HepG2 (cell line): ENCODE data around the gene UBR3. TPM values are rescaled to one million over a fixed set of nuclear protein-coding genes. Genes with fewer than 3 reads are reported as not detected.

Experiments
- ATM ChIP-seq: fragments of 450-650 bp; IDR thresholded peaks from 2 replicates; pipeline ENCODE4 v1.7.1; 2017; ENCODE audit warnings: mild to moderate bottlenecking, borderline replicate concordance
- DPF2 ChIP-seq: sonication (generic); formaldehyde crosslinking; IDR thresholded peaks from 2 replicates; pipeline ENCODE4 v1.4.0; 2020; ENCODE audit warnings: mild to moderate bottlenecking, low read depth, missing genetic modification reagents, borderline replicate concordance
- ETS1 ChIP-seq: sonication (generic); formaldehyde crosslinking; IDR thresholded peaks from 2 replicates; pipeline ENCODE4 v1.4.0; 2020; ENCODE audit warnings: missing genetic modification reagents
- FOXO1 ChIP-seq: sonication (generic); formaldehyde crosslinking; IDR thresholded peaks from 2 replicates; pipeline ENCODE4 v1.4.0; 2020; ENCODE audit warnings: missing genetic modification reagents
- HBP1 ChIP-seq: IDR thresholded peaks from 2 replicates; pipeline ENCODE4 v1.6.1; 2016; ENCODE audit warnings: low read depth, control low read depth
- HOXA3 ChIP-seq: sonication (generic); formaldehyde crosslinking; IDR thresholded peaks from 2 replicates; pipeline ENCODE4 v1.5.0; 2020; ENCODE audit warnings: missing genetic modification reagents
- LCORL ChIP-seq, 2 experiments: fragments of 450-650 bp in 1 of 2; sonication (generic) in 1 of 2; formaldehyde crosslinking in 1 of 2; IDR thresholded peaks; 2 replicates each; pipeline versions ENCODE4 v1.5.0 to v1.6.1; 2017 to 2020; ENCODE audit warnings: antibody characterized with exemption in 1 of 2, missing genetic modification reagents in 1 of 2
- MAZ ChIP-seq, 2 experiments: sonication (generic) in 1 of 2; formaldehyde crosslinking in 1 of 2; IDR thresholded peaks; 2 replicates each; pipeline versions ENCODE4 v1.5.0 to v1.6.1; 2012 to 2020; ENCODE audit warnings: low read depth in 2 of 2, mild to moderate bottlenecking in 2 of 2, borderline replicate concordance in 1 of 2, improper control_type of control experiment in 1 of 2, low read length in 1 of 2, missing genetic modification reagents in 1 of 2, moderate library complexity in 1 of 2
- MIER3 ChIP-seq: IDR thresholded peaks from 2 replicates; pipeline ENCODE4 v1.6.1; 2016; ENCODE audit warnings: missing compliant biosample characterization, borderline replicate concordance
- MXD4 ChIP-seq: IDR thresholded peaks from 2 replicates; pipeline ENCODE4 v1.6.1; 2016; ENCODE audit warnings: mild to moderate bottlenecking, missing biosample characterization, missing genetic modification reagents
- SKI ChIP-seq: fragments of 450-650 bp; IDR thresholded peaks from one replicate; pipeline ENCODE4 v1.6.1; 2018; ENCODE audit warnings: mild to moderate bottlenecking; ENCODE audit not compliant: partially characterized antibody
- SP1 ChIP-seq, 2 experiments: fragments of 450-650 bp in 1 of 2; sonication (generic) in 1 of 2; formaldehyde crosslinking in 1 of 2; IDR thresholded peaks; 2 replicates each; pipeline versions ENCODE4 v1.4.0 to v1.6.1; 2016 to 2020; ENCODE audit warnings: missing genetic modification reagents in 1 of 2
- ZBTB7B ChIP-seq: sonication (generic); formaldehyde crosslinking; IDR thresholded peaks from 2 replicates; pipeline ENCODE4 v1.4.0; 2020; ENCODE audit warnings: missing genetic modification reagents
- ZNF280D ChIP-seq: sonication (generic); formaldehyde crosslinking; IDR thresholded peaks from 2 replicates; pipeline ENCODE4 v1.5.1; 2020; ENCODE audit warnings: mild to moderate bottlenecking, missing genetic modification reagents
- ZNF678 ChIP-seq: sonication (generic); formaldehyde crosslinking; IDR thresholded peaks from 2 replicates; pipeline ENCODE4 v1.4.0; 2020; ENCODE audit warnings: mild to moderate bottlenecking, missing genetic modification reagents
- ZNF709 ChIP-seq: sonication (generic); formaldehyde crosslinking; IDR thresholded peaks from 2 replicates; pipeline ENCODE4 v1.5.0; 2020; ENCODE audit warnings: mild to moderate bottlenecking, missing genetic modification reagents
- polyA plus RNA-seq, 8 experiments: library from polyadenylated mRNA; depleted of rRNA in 3 of 8; stranded (reverse) in 7 of 8; unstranded in 1 of 8; fragments of >200 nt; fragmentation: Illumina TruSeq in 4 of 8; extraction: Trizol in 4 of 8; gene quantifications; 2 replicates each; pipeline versions ENCODE4 v1.2.1 to v1.2.3, GENCODE V29; 2011 to 2016; ENCODE audit warnings: low read depth in 4 of 8, missing spikeins in 1 of 8, mixed read lengths in 1 of 8; ENCODE audit not compliant: insufficient read depth in 1 of 8
- total RNA-seq, 5 experiments: library from RNA; depleted of rRNA; stranded (reverse); fragments of >200 nt; fragmentation: Illumina TruSeq; extraction: Trizol; gene quantifications; 2 replicates each; pipeline ENCODE4 v1.2.3, GENCODE V29; 2016; ENCODE audit warnings: low read depth in 1 of 5
- TF ChIP-seq, protein P1 (sequence below): sonication (generic); formaldehyde crosslinking; IDR thresholded peaks from 2 replicates; pipeline ENCODE4 v1.8.0; 2022; ENCODE audit warnings: missing genetic modification reagents, low read depth, mild to moderate bottlenecking, borderline replicate concordance
- TF ChIP-seq, protein P2 (sequence below): sonication (generic); formaldehyde crosslinking; IDR thresholded peaks from 2 replicates; pipeline ENCODE4 v1.9.0; 2022; ENCODE audit warnings: low read depth, missing genetic modification reagents

UBR3 gene
- total and polyA plus RNA-seq, 2 of the 13 experiments (the other 11 are each of a cell fraction or from before 2014, with no cell fraction given) = 15.1 to 28.0 TPM

GRCh38 chr2:169824373-169825333 is 2.6 kb upstream of the UBR3 start, which contains the start of gene METTL5 (continued):
- TF ChIP-seq ZNF280D (CRISPR knock-in tag) = peak; percentile 93
- TF ChIP-seq ETS1 (CRISPR knock-in tag) = no peak
- TF ChIP-seq ZNF709 = peak; percentile 86
- TF ChIP-seq, protein P1, sequence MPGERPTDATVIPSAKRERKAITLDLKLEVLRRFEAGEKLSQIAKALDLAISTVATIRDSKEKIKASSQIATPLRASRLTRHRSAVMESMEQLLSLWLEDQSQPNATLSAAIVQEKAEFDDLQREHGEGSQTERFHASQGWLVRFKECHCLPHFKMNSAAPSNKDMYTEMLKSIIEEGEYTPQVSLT (CRISPR knock-in tag) = peak; percentile 68
- TF ChIP-seq MAZ (IDR thresholded peaks at IDR 0.05; ENCODE audit: borderline replicate concordance, low read depth, low read length) = peak; percentile 75; the same call in 1 of the 2 replicates
- TF ChIP-seq MAZ (CRISPR knock-in tag; IDR thresholded peaks at IDR 0.05; ENCODE audit: low read depth) = peak; percentile 97
- TF ChIP-seq SKI = peak; percentile 83
- no peak for TF ChIP-seq ZBTB7B (CRISPR knock-in tag)
- no peak for TF ChIP-seq LCORL (IDR thresholded peaks at IDR 0.05)
- TF ChIP-seq LCORL (CRISPR knock-in tag; IDR thresholded peaks at IDR 0.05) = peak; percentile 76
- no peak for TF ChIP-seq DPF2 (CRISPR knock-in tag)
- peak; percentile 95 for TF ChIP-seq HOXA3 (CRISPR knock-in tag)
- TF ChIP-seq FOXO1 (CRISPR knock-in tag) = peak; percentile 74
- TF ChIP-seq HBP1 (CRISPR knock-in tag) = peak; percentile 70
- no peak for TF ChIP-seq ATM
- peak; percentile 79; the same call in 1 of the 2 replicates for TF ChIP-seq MIER3 (CRISPR knock-in tag)
- TF ChIP-seq MXD4 (CRISPR knock-in tag) = peak; percentile 90
- TF ChIP-seq ZNF678 (CRISPR knock-in tag) = peak; percentile 93
- TF ChIP-seq SP1 (IDR thresholded peaks at IDR 0.05) = no peak
- TF ChIP-seq SP1 (CRISPR knock-in tag; IDR thresholded peaks at IDR 0.05) = peak; percentile 18; the same call in 1 of the 2 replicates
- TF ChIP-seq, protein P2, sequence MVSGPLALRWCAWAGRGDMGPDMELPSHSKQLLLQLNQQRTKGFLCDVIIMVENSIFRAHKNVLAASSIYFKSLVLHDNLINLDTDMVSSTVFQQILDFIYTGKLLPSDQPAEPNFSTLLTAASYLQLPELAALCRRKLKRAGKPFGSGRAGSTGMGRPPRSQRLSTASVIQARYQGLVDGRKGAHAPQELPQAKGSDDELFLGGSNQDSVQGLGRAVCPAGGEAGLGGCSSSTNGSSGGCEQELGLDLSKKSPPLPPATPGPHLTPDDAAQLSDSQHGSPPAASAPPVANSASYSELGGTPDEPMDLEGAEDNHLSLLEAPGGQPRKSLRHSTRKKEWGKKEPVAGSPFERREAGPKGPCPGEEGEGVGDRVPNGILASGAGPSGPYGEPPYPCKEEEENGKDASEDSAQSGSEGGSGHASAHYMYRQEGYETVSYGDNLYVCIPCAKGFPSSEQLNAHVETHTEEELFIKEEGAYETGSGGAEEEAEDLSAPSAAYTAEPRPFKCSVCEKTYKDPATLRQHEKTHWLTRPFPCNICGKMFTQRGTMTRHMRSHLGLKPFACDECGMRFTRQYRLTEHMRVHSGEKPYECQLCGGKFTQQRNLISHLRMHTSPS (CRISPR knock-in tag) = no peak; the same call in none of the 2 replicates
